GM19239 (cell line): ENCODE data around the gene METTL9.

Experiments used
- DNase-seq: peaks from one replicate; pipeline ENCODE4 v3.0.0; 2011; ENCODE audit warnings: low spot score; ENCODE audit not compliant: insufficient read length
- FAIRE-seq: peaks from 2 replicates; lab custom pipeline; 2011; peaks lifted over from hg19 to GRCh38; lab: Jason Lieb, UNC

Gene METTL9

GRCh38 chr16:21702276-21702675 lies 102.9 kb downstream of the METTL9 start:
- FAIRE-seq (no peak), DNase-seq (no peak)

GRCh38 chr16:21703156-21703555 lies 103.8 kb downstream of the METTL9 start:
- FAIRE-seq (no peak), DNase-seq (no peak)

GRCh38 chr16:21703589-21704174 lies 104.3 kb downstream of the METTL9 start:
- FAIRE-seq, result peak; percentile 59
- DNase-seq, result peak; percentile 41

- FAIRE-seq (no peak), DNase-seq (no peak)
Measured at GRCh38 chr16:21704266-21704665, 104.9 kb downstream of the METTL9 start.

- DNase-seq (no peak), FAIRE-seq (no peak)
Measured at GRCh38 chr16:21704733-21705132, 105.4 kb downstream of the METTL9 start.
